ENCODE results near the gene SMCO3.
"Not testable (repeated sequence)": the region's sequence is repeated elsewhere in the genome, so short reads cannot be mapped to it uniquely, and the experiment has no call there.

GRCh38 chr12:14766020-14766419, 48.0 kb downstream of the SMCO3 start:
- TF ChIP-seq CTCF (IDR thresholded peaks at IDR 0.05; ENCODE audit: low read depth, low read length, poor library complexity, severe bottlenecking); EZH2phosphoT487 (IDR thresholded peaks at IDR 0.05; ENCODE audit: borderline replicate concordance, low read length): not testable (repeated sequence)

All from DOHH2 (cell line).